IMR-90 (cell line): ENCODE measurements around the gene DENND2D. TPM values are rescaled to one million over a fixed set of nuclear protein-coding genes. Genes with fewer than 3 reads are reported as not detected.

Source experiments
- ATAC-seq: fragments of 200-7000 bp; cut with Tn5 transposase; 2 replicates; pipeline ENCODE4 v1.9.1; 2020; ENCODE audit warnings: low read depth, mild to moderate bottlenecking, moderate library complexity
- BruUV-seq: library from RNA; stranded (reverse); fragments of 400-500 nt; replicated peaks from 2 replicates; lab custom pipeline; 2021; lab: Mats Ljungman, UMichigan
- CTCF ChIA-PET: fragments of 300-600 bp; formaldehyde crosslinking; extraction: SDS; loops from one replicate; lab custom pipeline; 2021; ENCODE audit warnings: antibody characterized with exemption; lab: Yijun Ruan, JAX
- POLR2A ChIA-PET: fragments of 300-600 bp; sonication (Branson Sonifier 250); formaldehyde crosslinking; loops from one replicate; lab custom pipeline; 2022; ENCODE audit warnings: antibody characterized with exemption; ENCODE audit not compliant: unreplicated experiment; lab: Charles Lee
- DNase-seq: peaks from one replicate; pipeline ENCODE4 v3.0.0; 2013
- H2AFZ ChIP-seq: replicated peaks from 2 replicates; pipeline ENCODE3; 2013; ENCODE audit warnings: low read length, mild to moderate bottlenecking; ENCODE audit not compliant: poor library complexity
- H2AK5ac ChIP-seq: 2 replicates; pipeline ENCODE4 v1.6.1; 2013; ENCODE audit warnings: low read depth, low read length, inconsistent platforms
- H2AK9ac ChIP-seq: replicated peaks from 2 replicates; pipeline ENCODE3; 2013; ENCODE audit warnings: mild to moderate bottlenecking, low read depth, low read length, moderate library complexity; ENCODE audit not compliant: poor library complexity
- H2BK120ac ChIP-seq: 2 replicates; pipeline ENCODE4 v1.6.1; 2013; ENCODE audit warnings: low read depth, low read length, inconsistent platforms
- H2BK15ac ChIP-seq: 3 replicates; pipeline ENCODE4 v1.6.1; 2013; ENCODE audit warnings: low read depth, low read length, inconsistent platforms
- H2BK20ac ChIP-seq: 2 replicates; pipeline ENCODE4 v1.6.1; 2013; ENCODE audit warnings: low read depth, mild to moderate bottlenecking, inconsistent platforms, low read length, moderate library complexity
- H2BK5ac ChIP-seq: 2 replicates; pipeline ENCODE4 v1.6.1; 2013; ENCODE audit warnings: mild to moderate bottlenecking, low read depth, low read length, inconsistent platforms; ENCODE audit not compliant: poor library complexity, severe bottlenecking
- H3K14ac ChIP-seq: replicated peaks from 2 replicates; pipeline ENCODE4 v1.6.1; 2013; ENCODE audit warnings: low read depth, low read length, inconsistent platforms
- H3K18ac ChIP-seq: 2 replicates; pipeline ENCODE4 v1.6.1; 2013; ENCODE audit warnings: low read depth, low read length, control low read depth
- H3K23ac ChIP-seq: 2 replicates; pipeline ENCODE4 v1.6.1; 2013; ENCODE audit warnings: low read depth, low read length, inconsistent platforms
- H3K27ac ChIP-seq: 2 replicates; pipeline ENCODE4 v1.5.1; 2013; ENCODE audit warnings: mild to moderate bottlenecking, control low read depth, low read length; ENCODE audit not compliant: insufficient read depth
- H3K27me3 ChIP-seq: 2 replicates; pipeline ENCODE4 v1.6.1; 2013; ENCODE audit warnings: low read length; ENCODE audit not compliant: control insufficient read depth, insufficient read depth
- H3K36me3 ChIP-seq: 2 replicates; pipeline ENCODE4 v1.6.1; 2013; ENCODE audit warnings: low read length, mixed read lengths; ENCODE audit not compliant: control insufficient read depth, insufficient read depth
- H3K4ac ChIP-seq: 2 replicates; pipeline ENCODE4 v1.6.1; 2013; ENCODE audit warnings: low read depth, low read length, inconsistent platforms
- H3K4me1 ChIP-seq: 2 replicates; pipeline ENCODE4 v1.6.1; 2013; ENCODE audit warnings: low read length, mixed read lengths; ENCODE audit not compliant: control insufficient read depth, insufficient read depth
- H3K4me2 ChIP-seq: 2 replicates; pipeline ENCODE4 v1.6.1; 2013; ENCODE audit warnings: low read depth, mild to moderate bottlenecking, control low read depth, low read length, moderate library complexity
- H3K4me3 ChIP-seq: 2 replicates; pipeline ENCODE4 v1.5.1; 2013; ENCODE audit warnings: low read depth, mild to moderate bottlenecking, control low read depth, low read length, moderate library complexity; ENCODE audit not compliant: insufficient read depth
- H3K56ac ChIP-seq: 2 replicates; pipeline ENCODE4 v1.6.1; 2013; ENCODE audit warnings: low read length, inconsistent platforms; ENCODE audit not compliant: insufficient read depth; ENCODE audit errors: extremely low read depth
- H3K79me1 ChIP-seq, 2 experiments: 2 replicates each; pipeline ENCODE4 v1.6.1; 2013; ENCODE audit warnings: low read length in 2 of 2, inconsistent platforms in 1 of 2, low read depth in 1 of 2
- H3K9ac ChIP-seq: 2 replicates; pipeline ENCODE4 v1.6.1; 2013; ENCODE audit warnings: low read depth, low read length, control low read depth
- H3K9me1 ChIP-seq: 2 replicates; pipeline ENCODE4 v1.6.1; 2013; ENCODE audit warnings: low read length, inconsistent platforms; ENCODE audit not compliant: insufficient read depth
- H3K9me3 ChIP-seq: 2 replicates; pipeline ENCODE4 v1.6.1; 2013; ENCODE audit warnings: low read length; ENCODE audit not compliant: control insufficient read depth, insufficient read depth
- H4K20me1 ChIP-seq: 2 replicates; pipeline ENCODE4 v1.6.1; 2013; ENCODE audit warnings: low read length, inconsistent platforms; ENCODE audit not compliant: insufficient read depth
- H4K5ac ChIP-seq: 2 replicates; pipeline ENCODE4 v1.6.1; 2013; ENCODE audit warnings: mild to moderate bottlenecking, low read depth, low read length, control low read depth
- H4K8ac ChIP-seq, 2 experiments: 2 replicates each; pipeline ENCODE4 v1.6.1; 2013; ENCODE audit warnings: low read depth in 2 of 2, low read length in 2 of 2, control low read depth in 1 of 2, inconsistent platforms in 1 of 2
- H4K91ac ChIP-seq: 2 replicates; pipeline ENCODE4 v1.6.1; 2013; ENCODE audit warnings: low read depth, low read length, inconsistent platforms; ENCODE audit not compliant: insufficient read depth
- BHLHE40 ChIP-seq: fragments of 150-350 bp; IDR thresholded peaks from 2 replicates; pipeline ENCODE4 v1.6.1; 2016; ENCODE audit warnings: mild to moderate bottlenecking, low read depth, low read length
- CHD1 ChIP-seq: IDR thresholded peaks from 2 replicates; pipeline ENCODE4 v1.6.1; 2012; ENCODE audit warnings: low read depth, low read length, improper control_type of control experiment
- CTCF ChIP-seq: conservative IDR thresholded peaks from 2 replicates; pipeline ENCODE4 v1.5.1; 2012; ENCODE audit warnings: mild to moderate bottlenecking, low read depth, low read length, improper control_type of control experiment
- FOS ChIP-seq: fragments of 150-350 bp; IDR thresholded peaks from 2 replicates; pipeline ENCODE4 v1.6.1; 2016; ENCODE audit warnings: low read depth, low read length
- MAZ ChIP-seq: IDR thresholded peaks from 2 replicates; pipeline ENCODE4 v1.6.1; 2012; ENCODE audit warnings: low read depth, mild to moderate bottlenecking, low read length, improper control_type of control experiment, moderate library complexity, borderline replicate concordance
- POLR2A ChIP-seq: IDR thresholded peaks from 2 replicates; pipeline ENCODE4 v1.6.1; 2012; ENCODE audit warnings: mild to moderate bottlenecking, low read depth, low read length
- USF2 ChIP-seq: fragments of 150-350 bp; IDR thresholded peaks from 2 replicates; pipeline ENCODE4 v1.6.1; 2017; ENCODE audit warnings: mild to moderate bottlenecking, antibody characterized with exemption, low read length, low read depth
- WGBS, 2 experiments: methylation state at CpG; one replicate each; pipeline versions ENCODE4 v1.1.5 to v1.1.7; 2013; ENCODE audit warnings: missing lambda C conversion rate in 2 of 2; ENCODE audit not compliant: insufficient read length in 1 of 2; ENCODE audit errors: extremely low coverage in 2 of 2; 5-methylcytosine and 5-hydroxymethylcytosine counted together
- dilution Hi-C: fragments of 300-500 bp; cut with HindIII; formaldehyde crosslinking; loops from one replicate; pipeline ENCODE4 v1.14.3; 2018; ENCODE audit warnings: low sequenced_read_pairs; ENCODE audit not compliant: unreplicated experiment
- in situ Hi-C: fragments of 300-500 bp; cut with MboI; formaldehyde crosslinking; loops from 3 replicates; pipeline ENCODE4 v1.14.3; 2019; ENCODE audit warnings: low sequenced_read_pairs, inconsistent platforms, mixed read lengths
- intact Hi-C: fragments of 100-400 bp; cut with micrococcal nuclease; formaldehyde crosslinking; loops from 2 replicates; pipeline ENCODE4 v1.10.0; 2022
- polyA plus RNA-seq, 3 experiments: library from polyadenylated mRNA; depleted of rRNA; stranded (reverse); fragments of >200 nt; gene quantifications; 2 replicates each; pipeline ENCODE4 v1.2.3, GENCODE V29; 2012; ENCODE audit warnings: low replicate concordance in 1 of 3
- total RNA-seq: library from RNA; depleted of rRNA; stranded (reverse); fragments of >200 nt; gene quantifications from 2 replicates; pipeline ENCODE4 v1.2.3, GENCODE V29; 2012

DENND2D gene
- total and polyA plus RNA-seq, 2 of the 4 experiments (the other 2 are of a cell fraction) = 0.86 to 0.90 TPM

- H2BK5ac ChIP-seq = no peak overlapping the region
- H3K4me1 ChIP-seq = peaks cover 2% of the 10 kb centered on the region
- no peaks in the 10 kb centered on the region for H3K27me3 ChIP-seq
- H3K14ac ChIP-seq = no peak overlapping the region
- intact Hi-C loops = loop anchor here (10.0 kb wide), 1 partner anchor 202 kb away; no protein-coding TSS in a partner anchor
- no peak overlapping the region for H2BK20ac ChIP-seq
- H3K9me1 ChIP-seq = peaks cover 3% of the 10 kb centered on the region; the same call in 1 of the 2 replicates
- no peak overlapping the region for H4K8ac ChIP-seq
- no peak overlapping the region for H4K5ac ChIP-seq
- no peak overlapping the region for H3K9ac ChIP-seq
- no peak overlapping the region for H2AFZ ChIP-seq
- H2AK9ac ChIP-seq = no peak overlapping the region
- peaks cover 9 to 50% of the 10 kb centered on the region in 2 experiments; a peak in 3 of 4 replicates for H3K79me1 ChIP-seq
- ChIA-PET POLR2A (no interaction called here), CTCF (interaction anchor here (1.2 kb wide), 1 partner anchor 18 kb away, joined by 3 read pairs; no protein-coding TSS in a partner anchor)
- WGBS, 2 experiments = no CpG with 5 or more reads among the region's 5 CpGs
- no TSS peak for BruUV-seq
- in situ Hi-C loops = no loop called here
- no peak overlapping the region for H3K56ac ChIP-seq
- no peak overlapping the region for H2BK120ac ChIP-seq
- ATAC-seq (no peak), DNase-seq (no peak)
- H3K23ac ChIP-seq = no peak overlapping the region
- H3K4me3 ChIP-seq = no peak overlapping the region
- TF ChIP-seq MAZ (no peak), POLR2A (no peak), USF2 (no peak), BHLHE40 (no peak), CTCF (no peak), CHD1 (no peak), FOS (no peak)
- no peak overlapping the region for H4K91ac ChIP-seq
- no peaks in the 10 kb centered on the region for H3K36me3 ChIP-seq
- no peak overlapping the region for H3K27ac ChIP-seq
- peaks cover 10% of the 10 kb centered on the region; the same call in 1 of the 2 replicates for H4K20me1 ChIP-seq
- H2AK5ac ChIP-seq = no peak overlapping the region
- no peak overlapping the region for H3K4ac ChIP-seq
- H2BK15ac ChIP-seq = no peak overlapping the region
- dilution Hi-C loops = no loop called here
- no peak overlapping the region for H3K18ac ChIP-seq
- no peaks in the 10 kb centered on the region for H3K9me3 ChIP-seq
- H3K4me2 ChIP-seq = peak overlapping the region; percentile 19; the same call in 1 of the 2 replicates
Observed at GRCh38 chr1:111142356-111142975, 58.0 kb downstream of the DENND2D start.
